Activated B cell treated with CpG ODN at 0.5 μM for 24 hours (primary cell): Measurements from ENCODE around the gene PRAC1. TPM values are rescaled to one million over a fixed set of nuclear protein-coding genes. Genes with fewer than 3 reads are reported as not detected.
A peak's percentile ranks its signal among the peaks of the same experiment; 100 is the strongest.

Experiments used
- ATAC-seq: fragments of 200-7000 bp; cut with Tn5 transposase; one replicate; pipeline ENCODE4 v1.10.0; 2021; ENCODE audit warnings: low read depth, mild to moderate bottlenecking, moderate library complexity
- CTCF ChIA-PET: fragments of 350-600 bp; sonication (Branson Sonifier 250); formaldehyde crosslinking; loops from one replicate; lab custom pipeline; 2021; ENCODE audit warnings: antibody characterized with exemption; lab: Charles Lee
- POLR2A ChIA-PET: fragments of 350-600 bp; sonication (Branson Sonifier 250); formaldehyde crosslinking; loops from one replicate; lab custom pipeline; 2021; ENCODE audit warnings: antibody characterized with exemption; lab: Charles Lee
- DNase-seq: peaks from one replicate; pipeline ENCODE4 v3.0.0; 2022
- H3K27ac Mint-ChIP-seq: one replicate; pipeline ENCODE4 v1.8.0; 2020; ENCODE audit warnings: mixed read lengths
- H3K27me3 Mint-ChIP-seq: one replicate; pipeline ENCODE4 v1.8.0; 2021; ENCODE audit warnings: mixed read lengths
- H3K36me3 Mint-ChIP-seq: one replicate; pipeline ENCODE4 v1.8.0; 2021; ENCODE audit warnings: low read depth, mixed read lengths
- H3K4me1 Mint-ChIP-seq: one replicate; pipeline ENCODE4 v1.8.0; 2021; ENCODE audit warnings: mixed read lengths
- H3K4me3 Mint-ChIP-seq: one replicate; pipeline ENCODE4 v1.8.0; 2020; ENCODE audit warnings: mild to moderate bottlenecking, mixed read lengths
- H3K9me3 Mint-ChIP-seq: one replicate; pipeline ENCODE4 v1.8.0; 2020; ENCODE audit warnings: mixed read lengths
- intact Hi-C: fragments of 100-400 bp; cut with micrococcal nuclease; formaldehyde crosslinking; loops from one replicate; pipeline ENCODE4 v1.15.1; 2024
- total RNA-seq: library from RNA; stranded (reverse); gene quantifications from 2 replicates; pipeline ENCODE4 v1.2.3, GENCODE V29; 2022
- TF ChIP-seq, protein P1 (sequence below): fragments of 200-600 bp; IDR thresholded peaks from one replicate; pipeline ENCODE4 v1.8.0; 2022; ENCODE audit warnings: antibody characterized with exemption, mild to moderate bottlenecking

Gene PRAC1
- total RNA-seq, 1 donor from 2014 or later = not detected

DNA sequence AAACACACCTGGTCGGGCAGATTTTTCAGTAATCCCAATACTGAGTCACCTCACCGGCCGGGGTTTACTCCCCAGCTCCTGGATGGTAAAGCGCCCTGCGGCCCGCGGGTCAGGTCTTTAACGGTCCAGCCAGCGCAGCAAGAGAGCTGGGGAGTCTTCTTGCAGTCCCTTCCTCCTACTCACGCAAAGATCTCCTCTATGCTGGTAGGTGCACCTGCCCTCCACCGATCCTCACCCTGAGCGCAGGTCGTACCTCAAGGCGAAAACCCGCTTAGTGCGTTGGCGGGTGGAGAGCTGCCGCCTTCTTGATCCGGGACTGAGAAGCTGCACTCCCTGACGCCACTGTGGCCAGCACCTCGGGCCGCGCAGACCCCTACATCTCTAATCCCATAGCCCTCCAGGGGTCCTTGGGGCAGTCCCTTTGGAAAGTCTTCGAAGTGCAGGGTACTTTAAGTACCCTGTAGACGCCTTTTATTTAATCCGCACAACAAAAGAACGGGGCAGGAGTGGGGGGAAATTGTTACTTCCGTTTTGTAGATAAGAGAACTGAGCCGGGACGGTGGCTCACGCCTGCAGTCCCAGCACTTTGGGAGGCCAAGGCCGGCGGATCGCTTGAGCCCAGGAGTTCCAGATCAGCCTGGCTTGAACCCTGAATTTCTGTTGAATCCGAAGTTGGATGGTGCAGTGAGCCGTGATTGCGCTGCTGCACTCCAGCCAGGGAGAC, 16.6 kb upstream of the PRAC1 start:
- TF ChIP-seq, protein P1, sequence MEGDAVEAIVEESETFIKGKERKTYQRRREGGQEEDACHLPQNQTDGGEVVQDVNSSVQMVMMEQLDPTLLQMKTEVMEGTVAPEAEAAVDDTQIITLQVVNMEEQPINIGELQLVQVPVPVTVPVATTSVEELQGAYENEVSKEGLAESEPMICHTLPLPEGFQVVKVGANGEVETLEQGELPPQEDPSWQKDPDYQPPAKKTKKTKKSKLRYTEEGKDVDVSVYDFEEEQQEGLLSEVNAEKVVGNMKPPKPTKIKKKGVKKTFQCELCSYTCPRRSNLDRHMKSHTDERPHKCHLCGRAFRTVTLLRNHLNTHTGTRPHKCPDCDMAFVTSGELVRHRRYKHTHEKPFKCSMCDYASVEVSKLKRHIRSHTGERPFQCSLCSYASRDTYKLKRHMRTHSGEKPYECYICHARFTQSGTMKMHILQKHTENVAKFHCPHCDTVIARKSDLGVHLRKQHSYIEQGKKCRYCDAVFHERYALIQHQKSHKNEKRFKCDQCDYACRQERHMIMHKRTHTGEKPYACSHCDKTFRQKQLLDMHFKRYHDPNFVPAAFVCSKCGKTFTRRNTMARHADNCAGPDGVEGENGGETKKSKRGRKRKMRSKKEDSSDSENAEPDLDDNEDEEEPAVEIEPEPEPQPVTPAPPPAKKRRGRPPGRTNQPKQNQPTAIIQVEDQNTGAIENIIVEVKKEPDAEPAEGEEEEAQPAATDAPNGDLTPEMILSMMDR = no peak

DNA sequence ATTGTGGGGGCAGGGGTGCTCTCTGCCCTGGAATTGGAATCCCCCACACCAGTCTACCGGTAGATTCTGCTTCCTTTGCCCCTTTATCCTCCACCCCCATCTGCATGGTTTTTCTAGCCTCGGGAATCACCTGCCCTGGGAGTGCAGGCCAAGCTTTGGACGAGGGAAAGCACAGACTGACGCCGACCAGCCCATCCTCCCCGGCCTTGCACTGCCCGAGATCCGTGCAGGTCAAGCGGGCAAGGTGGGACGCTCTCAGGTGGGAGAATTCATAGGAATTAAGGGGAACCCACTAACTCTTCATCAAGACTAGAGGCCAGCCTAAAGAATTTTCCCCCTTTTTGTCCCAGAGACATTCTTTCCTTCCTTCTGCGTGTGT, 16.1 kb upstream of the PRAC1 start:
- ChIA-PET POLR2A (interaction anchor here (1.4 kb wide), 1 partner anchor 13 kb away, joined by 4 read pairs; no protein-coding TSS in a partner anchor), CTCF (interaction anchor here (1.3 kb wide), 1 partner anchor 13 kb away, joined by 4 read pairs; no protein-coding TSS in a partner anchor)
- H3K27me3 Mint-ChIP-seq = peaks cover 75% of the 10 kb centered on the region
- no peaks in the 10 kb centered on the region for H3K36me3 Mint-ChIP-seq
- DNase-seq (no peak), ATAC-seq (no peak)
- TF ChIP-seq, protein P1 = no peak
- intact Hi-C loops = no loop called here
- H3K27ac Mint-ChIP-seq = no peak overlapping the region
- no peaks in the 10 kb centered on the region for H3K9me3 Mint-ChIP-seq
- H3K4me1 Mint-ChIP-seq = peaks cover 11% of the 10 kb centered on the region
- H3K4me3 Mint-ChIP-seq = no peak overlapping the region

More for the DNA sequence above, 16.6 kb upstream of the PRAC1 start:
- intact Hi-C loops = no loop called here
- Mint-ChIP-seq H3K4me3 (peak overlapping the region; percentile 15), H3K27ac (no peak overlapping the region), H3K36me3 (no peaks in the 10 kb centered on the region), H3K9me3 (no peaks in the 10 kb centered on the region), H3K27me3 (peaks cover 69% of the 10 kb centered on the region), H3K4me1 (peaks cover 6% of the 10 kb centered on the region)
- ChIA-PET POLR2A (interaction anchor here (1.4 kb wide), 1 partner anchor 13 kb away, joined by 4 read pairs; no protein-coding TSS in a partner anchor), CTCF (interaction anchor here (1.1 to 1.3 kb wide), 2 partner anchors 14 to 103 kb away, joined by 3 to 4 read pairs; no protein-coding TSS in a partner anchor)
- no peak for ATAC-seq
- no peak for DNase-seq

DNA sequence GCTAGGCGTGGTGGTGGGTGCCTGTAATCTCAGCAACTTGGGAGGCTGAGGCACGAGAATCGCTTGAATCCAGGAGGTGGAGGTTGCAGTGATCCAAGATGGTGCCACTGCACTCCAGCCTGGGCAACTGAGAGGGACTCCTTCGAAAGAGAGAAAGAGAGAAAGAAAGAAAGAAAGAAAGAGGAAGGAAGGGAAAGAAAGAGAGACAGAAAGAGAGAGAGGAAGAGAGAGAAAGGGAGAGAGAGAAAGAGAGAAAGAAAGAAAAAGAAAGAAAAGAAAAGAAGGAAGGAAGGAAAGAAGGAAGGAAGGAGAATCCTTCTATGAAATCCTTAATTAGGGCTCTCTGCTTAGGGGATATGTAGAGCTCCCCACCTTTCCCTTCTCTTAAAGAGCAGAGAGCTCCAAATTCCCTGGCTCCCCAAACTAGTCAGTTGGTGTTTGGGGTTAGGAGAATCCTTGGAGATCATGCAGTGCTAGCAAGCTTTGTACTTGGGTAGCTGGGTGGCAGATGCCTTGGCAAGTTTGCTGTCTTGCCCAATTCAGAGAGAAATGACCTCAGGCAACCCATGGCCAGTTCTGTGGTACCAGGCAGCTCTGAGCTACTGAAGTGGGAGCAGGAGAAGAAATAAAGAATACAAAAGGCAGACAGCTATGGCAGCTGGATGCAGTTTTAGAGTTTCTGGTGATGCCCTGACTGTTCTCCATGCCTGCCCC, 15.2 kb upstream of the PRAC1 start:
- peaks cover 75% of the 10 kb centered on the region for H3K27me3 Mint-ChIP-seq
- no peak overlapping the region for H3K4me3 Mint-ChIP-seq
- DNase-seq (no peak), ATAC-seq (no peak)
- TF ChIP-seq, protein P1 = no peak
- no peak overlapping the region for H3K27ac Mint-ChIP-seq
- intact Hi-C loops = no loop called here
- H3K9me3 Mint-ChIP-seq = no peaks in the 10 kb centered on the region
- ChIA-PET CTCF (interaction anchor here (1.3 kb wide), 1 partner anchor 12 kb away, joined by 4 read pairs; no protein-coding TSS in a partner anchor), POLR2A (interaction anchor here (1.4 kb wide), 1 partner anchor 14 kb away, joined by 4 read pairs; no protein-coding TSS in a partner anchor)
- no peaks in the 10 kb centered on the region for H3K36me3 Mint-ChIP-seq
- peaks cover 17% of the 10 kb centered on the region for H3K4me1 Mint-ChIP-seq

DNA sequence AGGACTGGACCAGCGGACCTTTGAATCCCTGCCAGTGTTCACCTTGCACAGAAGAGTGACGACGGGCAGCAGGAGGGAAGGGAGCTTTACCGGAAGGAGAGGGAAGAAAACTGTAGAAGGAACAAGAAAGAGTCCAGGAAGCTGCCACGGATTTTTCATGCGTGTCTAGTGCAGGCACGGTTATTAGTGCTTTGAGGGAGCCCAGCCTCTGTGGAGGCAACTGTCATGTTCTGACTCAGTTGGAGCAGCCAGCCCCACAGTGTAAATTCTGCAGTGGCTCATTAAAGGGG, 12.7 kb upstream of the PRAC1 start:
- no peak overlapping the region for H3K4me3 Mint-ChIP-seq
- TF ChIP-seq, protein P1 = no peak
- ChIA-PET CTCF (no interaction called here), POLR2A (no interaction called here)
- peaks cover 18% of the 10 kb centered on the region for H3K4me1 Mint-ChIP-seq
- H3K27ac Mint-ChIP-seq = no peak overlapping the region
- H3K36me3 Mint-ChIP-seq = no peaks in the 10 kb centered on the region
- no peak for DNase-seq
- H3K9me3 Mint-ChIP-seq = no peaks in the 10 kb centered on the region
- ATAC-seq = no peak
- intact Hi-C loops = no loop called here
- peaks cover 75% of the 10 kb centered on the region for H3K27me3 Mint-ChIP-seq
